ENCODE data around the gene UTS2.
A peak's percentile ranks its signal among the peaks of the same experiment; 100 is the strongest.

UTS2 gene, protein sequence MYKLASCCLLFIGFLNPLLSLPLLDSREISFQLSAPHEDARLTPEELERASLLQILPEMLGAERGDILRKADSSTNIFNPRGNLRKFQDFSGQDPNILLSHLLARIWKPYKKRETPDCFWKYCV

DNA sequence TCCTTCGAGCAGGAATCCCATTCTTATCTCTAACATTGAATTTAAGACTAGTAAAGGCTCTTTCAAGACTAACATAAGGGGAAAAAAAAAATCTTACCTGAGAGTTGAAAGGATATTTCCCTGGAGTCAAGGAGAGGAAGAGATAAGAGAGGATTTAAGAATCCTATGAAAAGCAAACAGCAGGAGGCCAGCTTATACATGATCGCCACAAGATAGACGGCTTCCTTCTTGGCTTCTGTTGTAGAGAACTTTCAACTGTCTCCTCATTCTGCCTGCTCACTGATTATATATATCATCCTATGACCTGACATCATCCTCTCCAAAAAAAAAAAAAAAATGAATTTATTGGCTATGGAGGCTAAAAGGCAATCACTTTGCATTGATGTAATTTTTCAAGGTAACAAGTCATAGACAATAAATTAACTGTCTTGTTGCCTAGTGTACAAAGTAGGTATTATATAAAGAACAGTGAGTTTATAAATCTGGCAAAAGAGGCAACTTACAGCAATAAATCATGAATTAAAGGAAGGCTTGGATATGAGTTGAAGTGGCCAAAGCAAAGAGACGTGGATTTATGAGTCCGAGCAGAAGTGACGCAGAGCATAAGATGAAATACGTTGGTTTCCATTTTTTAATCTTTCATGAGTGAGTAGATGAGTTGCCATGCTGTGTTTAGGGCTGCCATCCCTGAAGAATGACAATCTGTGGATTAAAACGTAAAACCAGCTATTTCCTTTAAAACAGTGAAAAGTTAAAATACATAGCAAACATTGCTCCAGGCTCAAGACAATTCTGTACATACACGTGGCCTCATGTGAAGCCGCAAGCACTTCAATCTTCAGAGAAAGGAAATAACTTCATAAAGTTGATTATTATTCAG lies at the start of gene UTS2:
Gene UTS2, minus strand, starts transcription at position 262 of the 880 bp plus-strand sequence. Its CDS starts 62 bp downstream, at position 200.
- DNase-seq: no peak

- DNase-seq: no peak
These were observed 46.9 kb upstream of the UTS2 start for GRCh38 chr1:7899741-7900140.

DNA sequence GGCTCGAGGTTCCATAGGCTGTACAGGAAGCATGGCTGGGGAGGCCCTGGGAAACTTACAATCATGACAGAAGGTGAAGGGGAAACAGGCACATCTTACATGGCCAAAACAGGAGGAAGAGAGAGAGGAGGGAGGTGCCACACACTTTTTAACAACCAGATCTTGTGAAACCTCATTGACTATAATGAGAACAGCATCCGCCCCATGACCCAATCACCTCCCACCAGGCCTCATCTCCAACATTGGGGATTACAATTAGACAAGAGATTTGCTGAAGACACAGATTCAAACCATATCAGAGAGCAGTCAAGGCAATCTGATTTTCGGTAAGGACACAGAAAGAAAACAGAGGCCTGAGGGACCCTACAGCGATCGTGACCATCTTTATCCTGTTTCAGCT lies 46.1 kb upstream of the UTS2 start:
- DNase-seq: no peak

DNA sequence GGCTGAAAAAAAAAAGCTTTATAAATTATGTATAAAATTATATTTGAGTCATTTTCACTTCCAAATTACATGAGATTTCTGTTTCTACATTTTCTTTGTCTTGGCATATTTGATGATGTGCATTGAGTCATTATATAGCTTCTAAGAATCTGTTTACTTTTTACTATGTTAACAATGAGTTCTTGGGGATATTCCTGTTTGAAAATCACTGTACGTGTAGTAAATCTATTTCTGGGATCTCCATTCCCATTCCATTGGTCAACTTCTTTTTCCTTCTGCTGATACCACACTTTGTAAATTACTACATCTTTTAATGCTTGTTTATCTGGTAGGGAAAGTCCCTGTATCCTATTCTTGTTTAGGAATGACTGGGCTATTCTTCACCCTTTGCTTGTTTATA lies 44.1 kb upstream of the UTS2 start:
- no peak for DNase-seq

- no peak for DNase-seq
These were observed 40.8 kb upstream of the UTS2 start for GRCh38 chr1:7893529-7894180.

GRCh38 chr1:7891804-7892203 lies 38.9 kb upstream of the UTS2 start:
- DNase-seq: no peak

DNA sequence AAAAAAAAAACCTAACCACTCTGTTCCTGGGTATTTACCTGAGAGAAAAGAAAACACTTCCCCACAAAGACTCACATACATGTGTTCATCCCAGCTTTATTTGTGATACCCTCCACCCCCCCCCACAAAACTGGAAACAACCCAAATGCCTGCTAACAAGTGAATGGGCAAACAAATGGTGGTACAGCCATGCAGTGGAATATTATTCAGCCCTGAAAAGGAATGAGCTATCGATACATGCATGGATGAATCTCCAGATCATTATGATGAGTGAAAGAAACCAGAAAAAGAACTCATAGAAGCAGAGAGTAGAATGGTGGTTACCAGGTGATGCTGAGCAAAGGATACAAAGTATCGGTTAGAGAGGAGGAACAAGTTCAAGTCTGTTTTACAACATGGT lies 38.0 kb upstream of the UTS2 start:
- no peak for DNase-seq

GRCh38 chr1:7888248-7889081 lies 35.6 kb upstream of the UTS2 start:
- no peak for DNase-seq

DNA sequence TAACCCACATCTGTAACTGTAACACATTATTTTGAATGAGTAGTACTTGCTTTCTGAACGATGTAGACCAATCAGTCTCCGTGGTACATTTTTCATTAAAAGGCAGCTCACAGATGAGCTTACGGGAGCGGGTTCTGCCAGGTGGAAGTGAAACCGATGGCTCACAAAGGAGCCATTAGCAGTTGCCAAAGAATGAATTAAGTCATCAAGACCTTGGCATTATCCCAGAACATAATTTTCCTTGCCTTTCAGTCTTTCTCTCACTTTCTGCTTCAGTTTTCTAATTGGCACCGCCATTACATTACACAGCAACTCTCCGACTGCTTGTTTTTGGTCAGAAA lies 33.5 kb upstream of the UTS2 start:
- DNase-seq: no peak

DNA sequence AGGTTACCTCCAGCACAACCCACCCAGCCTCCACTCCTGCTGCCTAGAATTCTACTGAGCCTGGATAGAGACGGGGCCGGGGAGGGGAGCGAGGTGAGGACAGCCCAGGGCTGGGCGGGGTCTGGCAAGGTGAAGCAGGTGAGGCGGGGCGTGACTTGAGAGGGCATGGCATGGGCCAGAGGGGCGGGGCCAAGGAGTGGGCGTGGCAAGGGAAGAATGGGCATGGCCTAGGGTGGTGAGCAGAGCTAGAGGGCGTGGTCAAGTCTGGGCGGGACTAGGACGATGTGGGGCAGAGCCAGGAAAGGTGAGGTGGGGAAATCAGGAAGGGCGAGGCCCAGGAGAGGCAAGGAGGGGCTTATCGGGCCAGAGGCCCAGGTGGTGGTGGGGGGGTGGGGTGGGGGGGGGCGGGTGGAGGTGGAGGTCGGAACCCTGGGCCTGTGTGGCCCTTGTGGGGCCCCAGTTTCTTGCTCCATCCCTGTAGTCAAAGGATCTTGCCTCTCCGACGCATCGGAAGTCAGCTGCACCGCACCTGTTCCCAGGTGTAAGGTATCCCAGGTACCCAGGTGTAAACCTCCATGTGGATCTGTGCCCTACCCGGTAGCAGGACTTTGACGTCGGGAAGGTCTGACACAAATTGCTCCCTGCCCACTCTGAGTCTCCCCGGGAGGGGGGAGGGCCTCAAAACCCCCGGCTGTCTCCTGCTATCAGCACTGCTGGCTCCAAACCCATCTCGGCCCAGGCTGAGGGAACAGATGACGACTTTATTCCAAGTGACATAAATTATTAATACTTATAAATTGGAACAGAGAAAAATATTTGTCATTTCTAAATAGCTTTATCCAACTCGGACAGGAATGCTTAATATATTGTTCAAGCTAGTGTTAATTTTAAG lies 32.9 kb upstream of the UTS2 start:
- DNase-seq: peak in 1 of 2 donors; percentile 9

- no peak for DNase-seq
These were observed 31.9 kb upstream of the UTS2 start for GRCh38 chr1:7884757-7885156.

GRCh38 chr1:7879228-7879627 lies 26.4 kb upstream of the UTS2 start:
- DNase-seq: no peak

DNA sequence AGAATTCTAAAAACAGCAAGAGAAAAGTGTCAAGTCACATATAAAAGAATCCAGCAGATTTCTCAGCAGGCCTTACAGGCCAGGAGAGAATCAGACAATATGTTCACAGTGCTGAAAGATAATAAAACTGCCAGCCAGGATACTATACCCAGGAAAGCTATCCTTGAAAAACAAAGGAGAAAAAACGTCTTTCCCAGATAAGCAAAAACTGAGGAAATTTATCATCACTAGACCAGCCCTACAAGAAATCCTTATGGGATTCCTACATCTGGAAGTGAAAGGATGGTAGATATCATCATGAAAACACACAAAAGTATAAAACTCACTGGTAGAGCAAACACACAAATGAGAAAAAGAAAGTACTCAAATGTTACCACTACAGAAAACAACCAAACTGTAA lies 25.2 kb upstream of the UTS2 start:
- no peak for DNase-seq

DNA sequence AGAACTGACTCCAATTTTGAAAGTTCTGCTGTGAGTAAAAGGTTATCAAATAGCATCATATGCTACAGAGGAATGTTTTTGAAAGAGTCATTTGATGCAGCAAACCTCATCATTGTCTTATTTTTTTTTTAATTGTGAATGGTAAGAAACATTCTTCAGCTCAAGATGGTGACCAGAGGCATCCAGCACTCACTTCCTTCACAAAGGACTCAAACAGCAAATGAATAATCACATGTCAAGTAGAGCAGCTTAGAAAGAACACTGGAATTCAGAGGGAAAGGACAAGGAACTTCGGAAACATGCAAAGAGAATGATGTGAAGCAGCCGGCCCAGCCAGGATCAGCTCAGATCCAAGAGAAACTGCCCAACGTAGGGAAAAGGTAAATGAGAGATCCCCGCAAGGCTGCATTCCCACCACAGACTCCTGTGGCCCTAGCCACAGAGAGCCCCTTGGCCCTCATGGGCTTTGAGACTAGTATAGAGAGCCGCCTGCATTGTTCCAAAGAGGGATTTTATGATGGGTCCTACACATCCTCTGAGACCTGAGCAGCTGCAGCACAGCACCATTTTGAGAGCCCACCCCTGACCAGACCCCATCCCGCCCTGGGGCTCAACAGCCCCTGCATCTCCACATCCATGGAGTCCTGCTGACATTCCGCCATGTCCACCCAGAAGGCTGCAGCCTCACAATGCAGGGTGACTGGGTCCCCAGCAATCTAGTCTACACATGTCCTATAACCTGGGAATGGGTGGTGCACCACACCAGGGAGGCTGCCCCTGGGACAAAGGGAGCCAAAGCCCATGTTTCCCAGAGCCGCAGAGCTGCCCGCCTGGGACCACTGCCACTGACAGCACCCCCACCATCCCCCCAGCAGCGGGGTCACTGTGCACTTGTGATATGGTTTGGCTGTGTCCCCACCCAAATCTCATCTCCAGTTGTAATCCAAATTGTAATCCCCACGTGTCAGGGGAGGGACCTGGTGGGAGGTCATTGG lies 21.2 kb upstream of the UTS2 start:
- DNase-seq: no peak

DNA sequence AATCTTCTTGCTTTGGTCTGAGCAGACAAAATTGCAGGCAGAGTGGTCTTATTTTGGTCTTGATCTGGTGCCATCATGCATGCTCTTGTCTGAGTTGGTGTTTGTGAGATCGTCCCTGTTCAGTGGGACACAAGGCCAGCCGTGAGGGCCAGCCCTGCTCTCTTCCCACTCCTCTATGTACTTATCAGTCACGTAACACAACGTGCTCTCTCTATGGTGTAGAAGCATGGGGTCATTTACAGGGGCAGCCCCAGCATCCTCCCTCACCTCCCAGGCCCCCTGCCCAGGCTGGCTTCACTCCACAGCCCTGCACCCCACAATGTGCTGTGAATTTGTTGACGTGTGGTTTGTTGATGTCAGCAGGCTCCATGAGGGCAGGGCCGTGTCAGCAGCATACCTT lies 18.3 kb upstream of the UTS2 start:
- DNase-seq: no peak

- DNase-seq: no peak
These were observed 16.5 kb upstream of the UTS2 start for GRCh38 chr1:7869136-7869920.

- DNase-seq: no peak
These were observed 15.4 kb upstream of the UTS2 start for GRCh38 chr1:7868070-7868780.

- no peak for DNase-seq
These were observed 13.1 kb upstream of the UTS2 start for GRCh38 chr1:7865978-7866377.

GRCh38 chr1:7863756-7864328 lies 11.0 kb upstream of the UTS2 start:
- no peak for DNase-seq
